ENCODE measurements around the gene LAMA4. TPM values are rescaled to one million over a fixed set of nuclear protein-coding genes. Genes with fewer than 3 reads are reported as not detected.

Gene LAMA4
- total and polyA plus RNA-seq, 4 donors, result 28.4 to 261 (median 79.8) TPM

- Histone ChIP-seq H3K4me3 (no peak overlapping the region), H3K9ac (ENCODE audit: insufficient read depth in 1 of 2, low read length in 2 of 2) (no peak overlapping the region), H3K4me1 (ENCODE audit: control insufficient read depth in 5 of 5, insufficient read depth in 5 of 5, low read length in 5 of 5) (peaks cover 0 to 70% (median 30%) of the 10 kb centered on the region in 5 donors), H3K27ac (ENCODE audit: low read depth in 1 of 2, low read length in 1 of 2) (no peak overlapping the region), H3K36me3 (ENCODE audit: control insufficient read depth in 4 of 4, insufficient read depth in 4 of 4, low read length in 4 of 4) (no peaks in the 10 kb centered on the region), H3K9me3 (ENCODE audit: control insufficient read depth in 4 of 4, insufficient read depth in 3 of 4, low read length in 3 of 4) (no peaks in the 10 kb centered on the region), H3K27me3 (ENCODE audit: control insufficient read depth in 3 of 3, insufficient read depth in 3 of 3, low read length in 2 of 3) (no peaks in the 10 kb centered on the region)
- TF ChIP-seq CTCF (IDR thresholded peaks at IDR 0.05; ENCODE audit: control extremely low read depth, extremely low read depth), result no peak
- no peak for ATAC-seq (ENCODE audit: insufficient read depth, low FRiP score)
- DNase-seq, result no peak
- 13 to 38% methylated on average over 2 of the region's 2 CpGs for WGBS, 2 donors
Observed at GRCh38 chr6:112286010-112286409, 31.6 kb upstream of the LAMA4 start.

GRCh38 chr6:112284603-112285002, 30.2 kb upstream of the LAMA4 start:
- Histone ChIP-seq H3K4me3 (no peak overlapping the region), H3K36me3 (ENCODE audit: control insufficient read depth in 4 of 4, insufficient read depth in 4 of 4, low read length in 4 of 4) (no peaks in the 10 kb centered on the region), H3K9ac (ENCODE audit: insufficient read depth in 1 of 2, low read length in 2 of 2) (no peak overlapping the region)

GRCh38 chr6:112283621-112284020, 29.3 kb upstream of the LAMA4 start:
- H3K27me3 ChIP-seq (ENCODE audit: control insufficient read depth in 3 of 3, insufficient read depth in 3 of 3, low read length in 2 of 3), result no peaks in the 10 kb centered on the region
- no peak for DNase-seq
- no peak for ATAC-seq (ENCODE audit: insufficient read depth, low FRiP score)
- no peaks in the 10 kb centered on the region for H3K9me3 ChIP-seq (ENCODE audit: control insufficient read depth in 4 of 4, insufficient read depth in 3 of 4, low read length in 3 of 4)
- peaks cover 5 to 75% (median 36%) of the 10 kb centered on the region in 5 donors for H3K4me1 ChIP-seq (ENCODE audit: control insufficient read depth in 5 of 5, insufficient read depth in 5 of 5, low read length in 5 of 5)
- H3K36me3 ChIP-seq (ENCODE audit: control insufficient read depth in 4 of 4, insufficient read depth in 4 of 4, low read length in 4 of 4), result no peaks in the 10 kb centered on the region
- no peak for TF ChIP-seq CTCF (IDR thresholded peaks at IDR 0.05; ENCODE audit: control extremely low read depth, extremely low read depth)
- H3K27ac ChIP-seq (ENCODE audit: low read depth in 1 of 2, low read length in 1 of 2), result no peak overlapping the region
- no peak overlapping the region for H3K4me3 ChIP-seq
- 83 to 92% methylated on average over 4 of the region's 4 CpGs for WGBS, 2 donors
- H3K9ac ChIP-seq (ENCODE audit: insufficient read depth in 1 of 2, low read length in 2 of 2), result no peak overlapping the region

More at GRCh38 chr6:112284603-112285002, 30.2 kb upstream of the LAMA4 start:
- DNase-seq (no peak), ATAC-seq (ENCODE audit: insufficient read depth, low FRiP score) (no peak)
- H3K27ac ChIP-seq (ENCODE audit: low read depth in 1 of 2, low read length in 1 of 2), result no peak overlapping the region
- H3K4me1 ChIP-seq (ENCODE audit: control insufficient read depth in 5 of 5, insufficient read depth in 5 of 5, low read length in 5 of 5), result peaks cover 0 to 74% (median 38%) of the 10 kb centered on the region in 5 donors
- TF ChIP-seq CTCF (IDR thresholded peaks at IDR 0.05; ENCODE audit: control extremely low read depth, extremely low read depth), result no peak
- H3K9me3 ChIP-seq (ENCODE audit: control insufficient read depth in 4 of 4, insufficient read depth in 3 of 4, low read length in 3 of 4), result no peaks in the 10 kb centered on the region
- H3K27me3 ChIP-seq (ENCODE audit: control insufficient read depth in 3 of 3, insufficient read depth in 3 of 3, low read length in 2 of 3), result no peaks in the 10 kb centered on the region

Measured in lung (tissue), 12 donors.